HEK293T (cell line): ENCODE results near the gene NECAB2.

Experiments
- CTCF ChIA-PET: fragments of 350-600 bp; formaldehyde crosslinking; extraction: SDS; loops from one replicate; lab custom pipeline; 2021; ENCODE audit warnings: antibody characterized with exemption, inconsistent platforms; lab: Yijun Ruan, JAX
- POLR2A ChIA-PET: fragments of 350-600 bp; formaldehyde crosslinking; extraction: SDS; loops from one replicate; lab custom pipeline; 2020; ENCODE audit warnings: antibody characterized with exemption, inconsistent platforms; lab: Yijun Ruan, JAX
- DNase-seq: peaks from one replicate; pipeline ENCODE4 v3.0.0; 2012; ENCODE audit warnings: mixed read lengths; ENCODE audit errors: extremely low spot score
- ARNT ChIP-seq: fragments of 450-650 bp; IDR thresholded peaks from 2 replicates; pipeline ENCODE4 v1.6.1; 2017; ENCODE audit warnings: mild to moderate bottlenecking
- BHLHE40 ChIP-seq: fragments of 450-650 bp; IDR thresholded peaks from 2 replicates; pipeline ENCODE4 v1.6.1; 2016; ENCODE audit warnings: mild to moderate bottlenecking, moderate library complexity, borderline replicate concordance
- CTBP1 ChIP-seq: fragments of 450-650 bp; IDR thresholded peaks from 2 replicates; pipeline ENCODE4 v1.6.1; 2016; ENCODE audit warnings: borderline replicate concordance
- ELF4 ChIP-seq: fragments of 450-650 bp; IDR thresholded peaks from 2 replicates; pipeline ENCODE4 v1.6.1; 2017; ENCODE audit warnings: antibody characterized with exemption
- FOXA1 ChIP-seq: fragments of 450-650 bp; IDR thresholded peaks from 2 replicates; pipeline ENCODE4 v1.6.1; 2016; ENCODE audit warnings: mild to moderate bottlenecking
- FOXK2 ChIP-seq: fragments of 450-650 bp; IDR thresholded peaks from 2 replicates; pipeline ENCODE4 v1.6.1; 2016; ENCODE audit warnings: mild to moderate bottlenecking
- FOXM1 ChIP-seq: fragments of 450-650 bp; IDR thresholded peaks from 2 replicates; pipeline ENCODE4 v1.6.1; 2017; ENCODE audit warnings: mild to moderate bottlenecking, borderline replicate concordance
- HDGF ChIP-seq: fragments of 450-650 bp; IDR thresholded peaks from 2 replicates; pipeline ENCODE4 v1.6.1; 2017; ENCODE audit warnings: antibody characterized with exemption, borderline replicate concordance
- L3MBTL2 ChIP-seq: fragments of 450-650 bp; conservative IDR thresholded peaks from 2 replicates; pipeline ENCODE4 v1.6.1; 2016; ENCODE audit warnings: mild to moderate bottlenecking
- LEF1 ChIP-seq: fragments of 450-650 bp; IDR thresholded peaks from 2 replicates; pipeline ENCODE4 v1.6.1; 2017; ENCODE audit warnings: mild to moderate bottlenecking, borderline replicate concordance
- NFRKB ChIP-seq: fragments of 450-650 bp; IDR thresholded peaks from 2 replicates; pipeline ENCODE4 v1.6.1; 2016; ENCODE audit warnings: mild to moderate bottlenecking, moderate library complexity
- PKNOX1 ChIP-seq: fragments of 450-650 bp; IDR thresholded peaks from 2 replicates; pipeline ENCODE4 v1.6.1; 2016
- SP1 ChIP-seq: fragments of 450-650 bp; IDR thresholded peaks from 2 replicates; pipeline ENCODE4 v1.6.1; 2017
- SUZ12 ChIP-seq: fragments of 450-650 bp; IDR thresholded peaks from 2 replicates; pipeline ENCODE4 v1.6.1; 2016; ENCODE audit warnings: mild to moderate bottlenecking
- TARDBP ChIP-seq: fragments of 450-650 bp; IDR thresholded peaks from 2 replicates; pipeline ENCODE4 v1.6.1; 2016
- ZNF384 ChIP-seq: fragments of 450-650 bp; IDR thresholded peaks from 2 replicates; pipeline ENCODE4 v1.6.1; 2016

Gene NECAB2

GRCh38 chr16:83978401-83978904 is 10.4 kb downstream of the NECAB2 start:
- DNase-seq = no peak
- TF ChIP-seq HDGF (no peak), PKNOX1 (no peak), NFRKB (no peak), CTBP1 (no peak), ARNT (no peak), TARDBP (no peak), ZNF384 (no peak), L3MBTL2 (no peak), LEF1 (no peak), SP1 (no peak), FOXM1 (no peak), ELF4 (no peak), FOXK2 (no peak), FOXA1 (no peak), BHLHE40 (no peak), SUZ12 (no peak)
- POLR2A ChIA-PET = interaction anchor here (0.9 kb wide), 1 partner anchor 14 kb away, joined by 3 read pairs; no protein-coding TSS in a partner anchor
- CTCF ChIA-PET = no interaction called here

GRCh38 chr16:83979441-83979840 is 11.4 kb downstream of the NECAB2 start:
- TF ChIP-seq CTBP1 = no peak
- TF ChIP-seq TARDBP = no peak
- TF ChIP-seq FOXM1 = no peak
- no peak for TF ChIP-seq ARNT
- no peak for TF ChIP-seq LEF1
- no peak for TF ChIP-seq BHLHE40
- TF ChIP-seq FOXK2 = no peak
- TF ChIP-seq L3MBTL2 = no peak
- TF ChIP-seq SP1 = no peak
- CTCF ChIA-PET = no interaction called here
- POLR2A ChIA-PET = no interaction called here

GRCh38 chr16:83980794-83981193 is 12.8 kb downstream of the NECAB2 start:
- POLR2A ChIA-PET = no interaction called here
- DNase-seq = no peak
- TF ChIP-seq FOXM1 (no peak), ARNT (no peak), NFRKB (no peak), FOXA1 (no peak), ZNF384 (no peak), SUZ12 (no peak), HDGF (no peak), FOXK2 (no peak), PKNOX1 (no peak), CTBP1 (no peak), LEF1 (no peak), BHLHE40 (no peak), L3MBTL2 (no peak), SP1 (no peak), TARDBP (no peak), ELF4 (no peak)
- CTCF ChIA-PET = interaction anchor here (1.0 kb wide), 1 partner anchor 16 kb away, joined by 3 read pairs; no protein-coding TSS in a partner anchor

More at GRCh38 chr16:83979441-83979840, 11.4 kb downstream of the NECAB2 start:
- DNase-seq = no peak

GRCh38 chr16:83981799-83982198 is 13.8 kb downstream of the NECAB2 start:
- ChIA-PET POLR2A (no interaction called here), CTCF (interaction anchor here (0.6 to 1.0 kb wide), 2 partner anchors 15 to 17 kb away, joined by 3 read pairs; no protein-coding TSS in a partner anchor)
- DNase-seq = no peak
- TF ChIP-seq PKNOX1 = no peak
- TF ChIP-seq FOXM1 = no peak
- no peak for TF ChIP-seq BHLHE40
- no peak for TF ChIP-seq LEF1
- no peak for TF ChIP-seq SUZ12
- no peak for TF ChIP-seq TARDBP
- TF ChIP-seq SP1 = no peak
- TF ChIP-seq ARNT = no peak
- TF ChIP-seq HDGF = no peak
- no peak for TF ChIP-seq NFRKB
- no peak for TF ChIP-seq L3MBTL2
- TF ChIP-seq CTBP1 = no peak
- no peak for TF ChIP-seq ELF4
- no peak for TF ChIP-seq FOXA1

- no peak for DNase-seq
- TF ChIP-seq SP1 (no peak), TARDBP (no peak), L3MBTL2 (no peak), HDGF (no peak), SUZ12 (no peak), ELF4 (no peak), BHLHE40 (no peak), FOXM1 (no peak), ZNF384 (no peak), ARNT (no peak), NFRKB (no peak), CTBP1 (no peak), FOXA1 (no peak), PKNOX1 (no peak), FOXK2 (no peak)
- CTCF ChIA-PET = interaction anchor here (0.6 kb wide), 1 partner anchor 509 kb away, joined by 3 read pairs; no protein-coding TSS in a partner anchor
- POLR2A ChIA-PET = no interaction called here
Observed at GRCh38 chr16:83983491-83983890, 15.4 kb downstream of the NECAB2 start.
